ENCODE measurements around the gene PDE8A.
"Not testable (repeated sequence)": the region's sequence is repeated elsewhere in the genome, so short reads cannot be mapped to it uniquely, and the experiment has no call there.

The PDE8A gene

GRCh38 chr15:85128621-85129020 is 147.0 kb downstream of the PDE8A start:
- no peak for DNase-seq (ENCODE audit: low read depth)

- DNase-seq (ENCODE audit: low read depth), result no peak
These were observed 148.2 kb downstream of the PDE8A start for GRCh38 chr15:85129881-85130280.

DNA sequence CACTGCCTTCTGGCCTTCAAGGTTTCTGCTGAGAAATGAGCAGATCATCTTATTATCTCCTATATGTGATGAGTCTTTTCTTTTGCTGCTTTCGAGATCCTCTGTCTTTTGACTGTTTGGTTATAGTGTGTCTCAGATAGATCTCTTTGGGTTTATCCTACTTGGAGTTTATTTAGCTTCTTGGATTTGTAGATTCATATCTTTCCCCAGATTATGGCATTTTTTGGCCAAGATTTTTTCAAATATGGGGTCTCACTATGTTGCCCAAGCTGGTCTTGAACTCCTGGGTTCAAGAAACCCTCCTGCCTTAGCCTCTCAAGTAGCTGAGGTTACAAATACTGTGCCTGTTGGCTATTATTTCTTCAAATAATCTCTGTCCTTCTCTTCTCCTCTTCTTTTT is 150.3 kb downstream of the PDE8A start:
- no peak for DNase-seq (ENCODE audit: low read depth)

GRCh38 chr15:85133709-85134108 is 152.1 kb downstream of the PDE8A start:
- DNase-seq (ENCODE audit: low read depth), result no peak

GRCh38 chr15:85137489-85138168 is 156.0 kb downstream of the PDE8A start:
- DNase-seq (ENCODE audit: low read depth), result no peak

GRCh38 chr15:85139391-85139790 is 157.7 kb downstream of the PDE8A start:
- no peak for DNase-seq (ENCODE audit: low read depth)

GRCh38 chr15:85141726-85142125 is 160.1 kb downstream of the PDE8A start:
- DNase-seq (ENCODE audit: low read depth), result no peak

DNA sequence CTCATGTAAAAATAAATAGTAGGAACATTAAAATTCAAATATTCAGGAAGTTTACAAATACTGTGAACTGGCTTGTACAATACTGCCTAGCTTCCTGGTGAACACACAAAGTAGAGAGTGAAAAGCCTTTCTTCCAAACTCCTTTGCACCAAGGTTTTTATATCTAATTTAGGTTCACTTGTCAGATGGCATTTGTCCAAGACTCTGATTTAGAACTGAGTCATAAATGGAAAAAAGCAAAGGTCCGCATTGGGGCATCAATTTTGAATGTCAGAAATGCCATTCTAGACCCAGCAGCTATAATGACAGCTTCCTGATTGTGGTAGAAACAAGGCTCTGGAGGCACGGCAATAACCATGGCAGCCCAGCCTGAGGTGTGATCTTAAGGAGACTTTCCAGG is 160.7 kb downstream of the PDE8A start:
- no peak for DNase-seq (ENCODE audit: low read depth)

GRCh38 chr15:85149465-85150129 is 167.9 kb downstream of the PDE8A start:
- no peak for DNase-seq (ENCODE audit: low read depth)

DNA sequence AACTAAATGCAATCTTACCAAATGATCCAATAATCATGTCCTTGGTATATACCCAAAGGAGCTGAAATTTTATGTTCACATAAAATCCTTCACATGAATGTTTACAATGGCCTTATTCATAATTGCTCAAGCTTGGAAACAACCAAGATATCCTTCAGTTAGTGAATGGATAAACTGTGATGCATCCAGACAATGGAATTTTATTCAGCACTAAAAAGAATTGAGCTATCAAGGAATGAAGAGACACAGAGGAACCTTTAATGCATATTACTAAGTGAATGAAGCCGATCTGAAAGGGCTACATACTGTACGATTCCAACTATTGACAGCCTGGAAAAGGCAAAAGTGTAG is 168.4 kb downstream of the PDE8A start:
- no peak for DNase-seq (ENCODE audit: low read depth)

DNA sequence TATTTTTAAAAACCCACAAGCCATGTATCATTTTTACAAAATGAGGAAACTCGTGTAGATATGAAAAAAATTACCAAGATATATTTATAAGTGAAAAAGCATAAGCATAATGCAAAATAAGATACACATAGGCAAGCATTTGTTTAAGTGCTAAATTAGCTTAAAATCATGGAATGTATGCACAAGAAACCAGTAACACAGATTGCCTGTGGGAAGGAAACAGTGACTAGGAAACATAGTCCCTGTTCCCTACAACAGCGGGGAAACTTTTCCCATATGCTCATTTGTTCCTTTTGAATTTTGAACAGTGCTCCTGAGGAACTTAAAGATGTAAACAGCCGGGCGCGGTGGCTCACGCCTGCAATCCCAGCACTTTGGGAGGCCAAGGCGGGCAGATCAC is 169.5 kb downstream of the PDE8A start:
- no peak for DNase-seq (ENCODE audit: low read depth)

DNA sequence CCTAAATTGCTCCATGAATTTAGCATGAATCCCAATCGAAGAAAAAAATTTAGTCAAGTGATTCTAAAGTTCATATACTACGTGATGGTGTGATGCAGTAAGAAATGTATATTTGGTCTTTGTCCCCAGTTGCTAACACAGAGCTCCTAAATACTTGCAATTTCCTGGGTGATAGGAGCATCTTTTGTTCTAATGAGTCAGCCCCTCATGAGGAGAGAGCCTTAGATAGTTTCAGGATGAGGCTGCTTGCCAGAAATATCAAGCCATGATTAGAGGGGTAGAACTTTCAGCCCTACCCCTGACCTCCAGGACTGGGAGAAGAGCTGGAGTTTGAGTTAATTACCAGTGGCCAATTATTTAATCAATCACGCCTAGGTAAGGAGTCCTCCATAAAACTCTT is 170.2 kb downstream of the PDE8A start:
- no peak for DNase-seq (ENCODE audit: low read depth)

DNA sequence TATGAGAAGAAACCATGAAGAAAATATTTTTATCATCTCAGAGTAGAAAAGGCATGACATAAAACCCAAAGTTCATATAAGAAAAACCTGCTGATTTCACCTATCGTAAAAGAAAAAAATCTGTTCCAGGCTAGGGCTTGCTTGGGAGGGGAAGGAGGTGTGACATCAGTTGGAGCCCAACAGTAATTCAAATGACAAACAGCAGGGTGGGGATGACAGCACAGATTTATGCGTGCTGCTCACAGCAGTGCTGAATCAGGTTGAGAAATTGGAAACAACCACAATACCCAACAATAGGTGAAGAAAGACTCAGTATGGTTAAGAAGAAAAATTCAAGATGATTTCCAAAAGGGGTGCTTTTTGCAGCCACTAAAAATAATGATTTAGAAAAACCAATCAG is 172.4 kb downstream of the PDE8A start:
- no peak for DNase-seq (ENCODE audit: low read depth)

DNA sequence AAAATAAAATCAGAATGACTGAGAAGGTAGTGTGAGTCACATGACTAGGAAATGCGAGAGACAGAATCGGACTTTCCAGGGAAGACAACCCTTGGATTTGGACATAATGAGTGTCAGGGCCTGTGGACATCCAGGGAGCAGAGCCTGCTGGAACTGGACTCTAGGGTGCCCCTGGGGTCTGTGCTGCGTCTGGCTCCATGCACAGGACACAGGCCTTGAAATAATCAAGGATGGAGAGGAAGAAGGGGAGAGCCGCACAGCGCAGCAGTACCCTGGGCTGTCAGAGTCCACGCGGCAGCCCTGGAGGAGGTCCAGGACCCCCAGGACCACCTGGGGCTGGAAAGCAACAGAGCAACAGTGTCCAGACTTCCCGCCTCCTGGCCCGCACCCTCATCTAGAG is 173.7 kb downstream of the PDE8A start:
- DNase-seq (ENCODE audit: low read depth), result no peak

- no peak for DNase-seq (ENCODE audit: low read depth)
These were observed 174.2 kb downstream of the PDE8A start for GRCh38 chr15:85155857-85156256.

DNA sequence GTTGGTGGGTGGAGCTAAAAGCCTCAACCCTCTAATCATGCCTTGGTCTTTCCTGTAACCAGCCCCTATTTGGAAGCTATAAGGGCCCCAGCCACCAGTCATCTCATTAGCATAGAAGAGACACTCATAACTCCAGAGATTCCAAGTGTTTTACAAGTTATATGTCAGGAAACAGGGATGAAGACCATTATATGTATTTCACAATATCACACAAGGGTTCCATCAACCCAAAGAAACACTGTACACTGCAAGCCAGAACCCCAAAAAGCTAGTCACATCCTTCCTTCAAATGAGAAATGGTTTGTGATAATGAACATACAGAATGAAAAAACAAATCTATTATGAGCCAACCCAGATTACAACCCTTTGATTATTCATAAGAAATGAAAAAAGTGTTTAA is 175.7 kb downstream of the PDE8A start:
- no peak for DNase-seq (ENCODE audit: low read depth)

DNA sequence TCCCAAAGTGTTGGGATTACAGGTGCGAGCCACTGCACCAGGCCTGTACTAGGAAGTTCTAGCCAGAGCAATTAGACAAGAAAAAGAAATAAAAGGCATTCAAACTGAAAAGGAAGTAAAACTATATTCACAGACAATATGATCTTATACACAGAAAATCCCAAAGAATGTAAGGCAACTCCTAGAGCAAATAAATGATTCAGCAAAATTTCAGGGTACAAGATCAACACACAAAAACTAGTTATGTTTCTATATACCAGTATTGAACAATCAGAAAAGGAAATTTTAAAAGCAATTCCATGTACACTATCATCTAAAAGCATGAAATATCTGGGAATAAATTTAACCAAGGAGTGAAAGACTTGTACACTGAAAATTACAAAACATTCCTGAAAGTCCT is 180.6 kb downstream of the PDE8A start:
- DNase-seq (ENCODE audit: low read depth), result no peak

DNA sequence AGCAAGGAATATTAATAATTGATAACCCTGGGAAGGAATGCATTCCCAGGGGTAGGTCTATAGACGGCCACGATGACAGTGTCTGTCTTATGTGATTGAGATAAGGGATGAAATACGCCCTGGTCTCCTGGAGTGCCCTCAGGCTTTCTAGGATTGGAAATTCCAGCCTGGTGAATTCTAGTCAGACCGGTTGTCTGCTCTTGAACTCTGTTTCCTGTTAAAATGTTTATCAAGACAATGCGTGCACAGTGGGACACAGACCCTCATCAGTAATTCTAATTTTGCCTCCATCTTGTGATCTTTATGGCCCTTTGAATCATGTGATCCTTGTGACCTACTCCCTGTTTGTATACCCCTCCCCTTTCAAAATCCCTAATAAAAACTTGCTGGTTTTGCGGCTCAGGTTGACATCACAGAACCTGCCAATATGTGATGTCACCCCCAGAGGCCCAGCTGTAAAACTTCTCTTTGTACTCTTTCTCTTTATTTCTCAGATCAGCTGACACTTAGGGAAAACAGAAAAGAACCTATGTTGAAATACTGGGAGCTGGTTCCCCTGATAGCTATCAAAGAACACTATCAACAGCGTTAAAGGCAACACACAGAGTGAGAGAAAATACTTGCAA is 183.3 kb downstream of the PDE8A start:
- DNase-seq (ENCODE audit: low read depth), result no peak

GRCh38 chr15:85167568-85167967 is 185.9 kb downstream of the PDE8A start:
- no peak for DNase-seq (ENCODE audit: low read depth)

DNA sequence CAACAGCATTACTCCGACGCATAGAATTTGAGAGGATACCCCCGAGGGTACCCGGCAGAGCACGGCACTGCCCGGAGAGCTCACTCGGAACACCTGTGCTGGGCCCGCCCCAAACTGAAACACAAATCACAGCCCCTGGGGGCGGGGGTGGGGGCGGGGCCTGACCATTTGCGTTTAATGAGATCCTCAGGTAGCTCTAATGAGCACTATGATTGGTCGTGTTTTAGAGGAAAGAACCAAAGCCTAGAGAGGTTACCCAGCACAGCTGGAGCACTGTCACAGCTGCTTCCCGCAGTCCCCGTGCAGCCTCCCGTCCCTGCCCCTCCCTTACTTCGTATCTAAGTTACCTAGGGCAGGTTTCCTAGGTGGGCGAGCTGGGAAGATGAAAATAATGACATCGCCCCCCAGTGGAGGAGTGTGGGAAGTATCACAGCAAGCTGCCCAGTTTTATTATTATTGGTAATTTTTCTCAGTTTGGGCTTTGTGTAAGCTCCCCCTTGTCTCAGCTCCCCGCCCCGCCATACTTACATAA is 187.1 kb downstream of the PDE8A start:
- no peak for DNase-seq (ENCODE audit: low read depth)

- DNase-seq (ENCODE audit: low read depth), result no peak
These were observed 190.1 kb downstream of the PDE8A start for GRCh38 chr15:85171736-85172135.

DNA sequence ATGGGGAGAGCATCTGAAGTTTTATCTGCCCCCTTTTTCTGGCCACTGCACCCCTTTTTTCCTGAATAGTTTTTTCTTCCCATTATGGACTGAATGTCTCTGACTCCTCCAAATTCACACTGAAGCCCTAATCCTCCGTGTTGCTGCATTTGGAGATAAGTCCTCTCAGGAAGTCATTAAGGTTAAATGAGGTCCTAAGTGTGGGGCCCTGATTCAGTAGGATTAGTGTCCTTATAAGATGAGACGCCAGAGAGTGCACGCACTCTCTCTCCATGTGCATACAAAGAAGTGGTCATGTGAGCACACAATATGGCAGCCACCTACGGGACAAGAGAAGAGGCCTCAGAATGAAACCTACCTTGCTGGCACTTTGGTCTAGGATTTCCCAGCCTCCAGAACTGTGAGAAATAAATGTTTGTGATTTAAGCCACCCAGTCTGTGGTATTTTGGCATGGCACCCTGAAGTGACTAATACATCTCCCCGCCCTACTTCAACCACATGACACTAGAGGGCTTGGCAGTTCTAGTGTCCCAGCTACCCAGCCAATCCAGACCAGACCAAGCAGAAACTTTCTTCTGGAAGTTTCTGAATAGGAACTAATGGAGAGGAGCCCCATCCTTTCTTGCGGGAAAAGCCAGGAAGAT is 191.3 kb downstream of the PDE8A start:
- no peak for DNase-seq (ENCODE audit: low read depth)

DNA sequence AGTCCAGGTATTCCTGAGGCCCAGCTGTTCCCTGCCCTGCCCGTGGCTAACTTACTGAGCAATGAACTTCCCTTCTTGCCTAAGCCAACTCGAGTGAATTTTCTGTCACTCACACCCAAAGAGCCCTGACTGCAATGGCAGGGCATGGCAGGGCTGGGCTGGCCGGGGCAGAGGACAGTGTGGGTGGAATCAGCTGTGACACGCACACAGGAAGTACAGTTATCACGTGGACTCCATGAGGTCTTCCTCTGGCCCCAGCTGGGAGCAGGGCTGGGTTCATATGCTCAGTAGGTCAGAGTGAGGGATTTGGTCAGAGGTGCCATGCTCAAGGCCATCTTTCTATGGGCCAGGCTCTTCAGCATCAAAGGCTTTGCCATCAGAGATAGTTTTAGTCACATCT is 192.0 kb downstream of the PDE8A start:
- DNase-seq (ENCODE audit: low read depth), result not testable (repeated sequence)
